SJCRH30 (cell line): Measurements from ENCODE around the gene NOX4. TPM values are rescaled to one million over a fixed set of nuclear protein-coding genes. Genes with fewer than 3 reads are reported as not detected.
A peak's percentile ranks its signal among the peaks of the same experiment; 100 is the strongest.

Experiments used
- DNase-seq, 2 experiments: peaks; one replicate each; pipeline ENCODE4 v3.0.0-alpha.2; 2015 to 2020
- H3K27ac ChIP-seq: fragments of 250-450 bp; sonication (Bioruptor Pico); 2 replicates; pipeline ENCODE4 v1.5.1; 2020; ENCODE audit warnings: mild to moderate bottlenecking, moderate library complexity
- H3K27me3 ChIP-seq: fragments of 250-450 bp; sonication (Bioruptor Pico); 2 replicates; pipeline ENCODE4 v1.5.1; 2020; ENCODE audit warnings: mild to moderate bottlenecking, moderate library complexity
- H3K36me3 ChIP-seq: fragments of 250-450 bp; sonication (Bioruptor Pico); 2 replicates; pipeline ENCODE4 v1.5.1; 2020; ENCODE audit warnings: mild to moderate bottlenecking, moderate library complexity
- H3K4me1 ChIP-seq: fragments of 250-450 bp; sonication (Bioruptor Pico); 2 replicates; pipeline ENCODE4 v1.5.1; 2020; ENCODE audit warnings: mild to moderate bottlenecking, moderate library complexity
- H3K4me3 ChIP-seq: fragments of 250-450 bp; sonication (Bioruptor Pico); 2 replicates; pipeline ENCODE4 v1.5.1; 2020; ENCODE audit warnings: mild to moderate bottlenecking, moderate library complexity
- H3K9me3 ChIP-seq: fragments of 250-450 bp; sonication (Bioruptor Pico); replicated peaks from 2 replicates; pipeline ENCODE4 v1.5.1; 2020; ENCODE audit warnings: mild to moderate bottlenecking, moderate library complexity
- total RNA-seq: library from RNA; depleted of rRNA; stranded (reverse); fragments of >200 nt; shearing (Covaris generic); gene quantifications from 2 replicates; pipeline ENCODE4 v1.2.3, GENCODE V29; 2014

NOX4 gene
- total RNA-seq, 1 experiment from 2014 or later = not detected

DNA sequence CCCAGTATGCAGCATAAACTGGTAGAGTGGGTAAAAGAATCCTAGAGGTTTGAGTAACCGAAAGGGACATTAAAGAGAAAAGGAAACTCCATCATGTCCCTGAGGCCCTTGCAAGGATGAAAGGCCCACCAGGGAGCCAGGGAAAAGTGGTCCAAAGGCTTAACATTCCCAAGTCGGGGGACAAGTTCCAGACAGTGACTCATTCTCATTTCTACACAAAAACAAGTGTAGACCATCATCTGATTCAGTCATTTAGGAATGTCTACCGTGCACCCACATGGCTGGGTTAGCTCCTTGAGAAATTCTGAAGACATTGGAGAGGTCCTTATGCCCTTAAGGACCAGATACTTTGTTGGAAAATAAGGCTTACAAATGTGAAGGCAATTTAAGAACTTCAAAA is 4.8 kb upstream of the NOX4 start:
- Histone ChIP-seq H3K9me3 (no peaks in the 10 kb centered on the region), H3K27me3 (0 out of 2 replicates have a peak, but pooled peaks cover 4% of the 10 kb centered on the region), H3K4me1 (no peaks in the 10 kb centered on the region), H3K27ac (no peak overlapping the region), H3K4me3 (no peak overlapping the region), H3K36me3 (no peaks in the 10 kb centered on the region)
- peak; percentile 2 to 6 for DNase-seq

DNA sequence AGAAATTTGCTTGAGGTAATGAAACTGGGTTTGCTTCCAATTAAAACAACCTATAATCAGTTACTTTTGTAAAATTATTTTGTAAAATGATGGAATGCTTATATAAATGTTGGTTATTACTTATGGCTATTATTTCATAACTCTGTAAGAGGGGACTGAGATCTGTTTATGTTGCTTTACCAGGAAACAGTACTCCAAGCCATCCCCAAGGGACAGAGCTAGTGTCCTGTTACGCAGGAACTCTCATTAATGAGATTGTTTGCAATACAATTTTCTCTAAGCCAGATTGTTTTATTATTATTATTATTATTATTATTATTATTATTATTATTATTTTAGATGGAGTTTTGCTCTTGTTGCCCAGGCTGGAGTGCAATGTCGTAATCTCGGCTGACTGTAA is 2.3 kb upstream of the NOX4 start:
- H3K4me1 ChIP-seq = no peaks in the 10 kb centered on the region
- no peak overlapping the region for H3K27ac ChIP-seq
- no peak for DNase-seq
- 0 out of 2 replicates have a peak, but pooled peaks cover 4% of the 10 kb centered on the region for H3K27me3 ChIP-seq
- H3K36me3 ChIP-seq = no peaks in the 10 kb centered on the region
- H3K9me3 ChIP-seq = no peaks in the 10 kb centered on the region
- no peak overlapping the region for H3K4me3 ChIP-seq

DNA sequence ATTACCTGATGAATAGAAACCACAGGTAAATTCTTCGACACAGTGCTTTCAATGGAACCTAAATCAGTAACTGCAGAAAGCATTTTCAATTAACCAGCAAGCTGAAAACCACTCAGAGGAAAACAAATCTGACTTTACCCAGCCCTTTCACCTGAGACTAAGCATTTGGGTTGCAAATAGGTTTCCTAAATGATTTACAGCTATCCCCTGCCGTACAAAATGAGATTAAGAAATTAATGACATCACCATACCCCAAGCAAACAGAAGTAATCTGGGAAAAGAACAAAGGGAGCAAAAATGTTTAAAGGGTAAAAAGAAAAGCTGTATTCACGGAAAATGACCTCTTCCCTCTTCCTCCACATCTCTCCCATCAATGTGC is 584 bp downstream of the NOX4 start:
- Histone ChIP-seq H3K27ac (no peak overlapping the region), H3K36me3 (no peaks in the 10 kb centered on the region), H3K4me1 (no peaks in the 10 kb centered on the region), H3K27me3 (0 out of 2 replicates have a peak, but pooled peaks cover 4% of the 10 kb centered on the region), H3K9me3 (no peaks in the 10 kb centered on the region), H3K4me3 (no peak overlapping the region)
- no peak for DNase-seq

DNA sequence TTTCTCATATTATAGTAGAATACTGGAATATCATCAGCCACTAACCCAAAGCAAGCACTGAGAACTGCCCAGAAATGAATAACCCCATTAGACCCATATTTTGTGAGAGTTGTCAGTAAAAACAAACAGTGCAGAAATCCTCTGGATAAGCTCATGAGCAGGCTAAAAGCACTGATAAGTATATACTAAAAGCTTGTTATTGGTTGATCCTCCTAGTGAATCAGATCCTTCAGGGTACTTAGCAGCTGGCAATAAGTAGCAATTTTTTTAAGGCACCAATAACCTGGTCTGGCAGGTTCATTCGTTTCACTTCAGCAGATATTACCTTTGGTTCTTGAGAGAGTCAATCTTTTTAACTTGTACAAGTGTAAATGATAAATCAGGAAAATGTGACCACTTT is 1.2 kb downstream of the NOX4 start:
- Histone ChIP-seq H3K27ac (no peak overlapping the region), H3K4me1 (no peaks in the 10 kb centered on the region), H3K27me3 (0 out of 2 replicates have a peak, but pooled peaks cover 4% of the 10 kb centered on the region), H3K9me3 (no peaks in the 10 kb centered on the region), H3K36me3 (no peaks in the 10 kb centered on the region), H3K4me3 (no peak overlapping the region)
- no peak for DNase-seq

- no peak overlapping the region for H3K27ac ChIP-seq
- DNase-seq = no peak
- no peaks in the 10 kb centered on the region for H3K27me3 ChIP-seq
- H3K36me3 ChIP-seq = no peaks in the 10 kb centered on the region
- H3K4me3 ChIP-seq = no peak overlapping the region
- H3K4me1 ChIP-seq = no peaks in the 10 kb centered on the region
- no peaks in the 10 kb centered on the region for H3K9me3 ChIP-seq
These were observed 4.2 kb downstream of the NOX4 start for GRCh38 chr11:89487016-89487415.

DNA sequence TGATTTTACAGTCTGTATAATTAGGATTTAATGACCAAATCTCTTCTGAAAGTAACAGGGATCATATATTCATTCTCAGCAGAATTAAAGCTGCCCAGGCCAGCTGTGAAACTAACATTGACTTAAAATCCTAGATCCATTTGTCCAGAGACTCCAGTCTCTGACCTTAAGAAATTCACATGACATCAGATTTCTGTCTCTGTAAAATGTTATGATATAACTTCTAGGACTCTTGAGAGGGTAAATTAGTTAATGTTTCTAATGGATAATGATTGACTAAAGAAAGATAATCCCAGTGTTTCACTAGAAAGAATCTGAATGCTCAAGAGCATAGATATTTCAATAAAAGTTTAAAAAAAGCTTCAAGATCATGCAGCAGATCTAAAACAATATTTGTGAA is 6.3 kb downstream of the NOX4 start:
- no peak for DNase-seq
- Histone ChIP-seq H3K27me3 (no peaks in the 10 kb centered on the region), H3K36me3 (no peaks in the 10 kb centered on the region), H3K4me3 (no peak overlapping the region), H3K27ac (no peak overlapping the region), H3K9me3 (no peaks in the 10 kb centered on the region), H3K4me1 (no peaks in the 10 kb centered on the region)

GRCh38 chr11:89477175-89477574 is 14.0 kb downstream of the NOX4 start:
- Histone ChIP-seq H3K27me3 (no peaks in the 10 kb centered on the region), H3K27ac (no peak overlapping the region), H3K36me3 (no peaks in the 10 kb centered on the region), H3K9me3 (no peaks in the 10 kb centered on the region), H3K4me3 (no peak overlapping the region), H3K4me1 (no peaks in the 10 kb centered on the region)
- DNase-seq = no peak

- no peak for DNase-seq
- Histone ChIP-seq H3K36me3 (no peaks in the 10 kb centered on the region), H3K4me3 (no peak overlapping the region), H3K27ac (no peak overlapping the region), H3K4me1 (no peaks in the 10 kb centered on the region), H3K27me3 (no peaks in the 10 kb centered on the region), H3K9me3 (no peaks in the 10 kb centered on the region)
These were observed 27.9 kb downstream of the NOX4 start for GRCh38 chr11:89463266-89463780.

DNA sequence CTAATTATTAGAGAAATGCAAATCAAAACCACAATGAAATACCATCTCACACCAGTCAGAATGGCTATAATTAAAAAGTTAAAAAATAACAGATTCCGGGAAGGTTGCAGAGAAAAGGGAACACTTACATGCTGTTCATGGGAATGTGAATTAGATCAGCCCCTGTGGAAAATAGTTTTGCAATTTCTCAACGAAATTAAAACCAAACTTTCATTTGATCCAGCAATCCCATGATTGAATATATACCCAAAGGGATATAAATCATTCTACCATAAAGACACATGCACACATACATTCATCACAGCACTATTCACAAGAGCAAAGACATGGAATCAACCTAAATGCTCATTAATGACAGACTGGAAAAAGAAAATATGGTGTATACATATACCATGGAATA is 32.5 kb downstream of the NOX4 start:
- DNase-seq = no peak
- no peak overlapping the region for H3K27ac ChIP-seq
- H3K36me3 ChIP-seq = no peaks in the 10 kb centered on the region
- no peaks in the 10 kb centered on the region for H3K4me1 ChIP-seq
- no peaks in the 10 kb centered on the region for H3K9me3 ChIP-seq
- H3K4me3 ChIP-seq = no peak overlapping the region
- H3K27me3 ChIP-seq = no peaks in the 10 kb centered on the region

DNA sequence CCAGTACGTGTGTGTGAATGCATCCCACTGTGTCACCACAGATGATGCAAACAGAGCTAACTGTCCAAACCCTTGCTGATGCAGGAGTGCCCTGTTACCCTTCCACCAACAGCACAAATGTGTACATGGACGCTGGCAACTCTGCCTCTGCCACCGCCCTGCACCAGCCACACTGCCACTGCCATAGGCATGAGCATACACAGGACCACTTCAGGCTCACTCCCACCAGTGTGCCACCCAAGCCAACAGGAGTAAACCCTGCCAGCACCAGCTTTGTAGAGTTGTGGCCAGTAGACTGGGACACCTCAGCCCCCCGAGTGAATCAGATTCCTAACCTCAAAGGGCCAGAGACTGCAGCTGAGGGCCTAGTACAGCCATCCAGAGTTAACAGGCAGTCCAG is 34.0 kb downstream of the NOX4 start:
- H3K36me3 ChIP-seq = no peaks in the 10 kb centered on the region
- no peak overlapping the region for H3K4me3 ChIP-seq
- no peak for DNase-seq
- no peaks in the 10 kb centered on the region for H3K9me3 ChIP-seq
- no peaks in the 10 kb centered on the region for H3K27me3 ChIP-seq
- no peak overlapping the region for H3K27ac ChIP-seq
- no peaks in the 10 kb centered on the region for H3K4me1 ChIP-seq

- Histone ChIP-seq H3K4me3 (no peak overlapping the region), H3K27me3 (no peaks in the 10 kb centered on the region), H3K4me1 (no peaks in the 10 kb centered on the region), H3K9me3 (no peaks in the 10 kb centered on the region), H3K27ac (no peak overlapping the region), H3K36me3 (no peaks in the 10 kb centered on the region)
- peak in 1 of 2 experiments; percentile 6 for DNase-seq
These were observed 34.5 kb downstream of the NOX4 start for GRCh38 chr11:89456681-89457080.

GRCh38 chr11:89452780-89453179 is 38.4 kb downstream of the NOX4 start:
- Histone ChIP-seq H3K4me1 (no peaks in the 10 kb centered on the region), H3K27me3 (no peaks in the 10 kb centered on the region), H3K36me3 (no peaks in the 10 kb centered on the region), H3K9me3 (no peaks in the 10 kb centered on the region), H3K27ac (no peak overlapping the region), H3K4me3 (no peak overlapping the region)
- DNase-seq = no peak

DNA sequence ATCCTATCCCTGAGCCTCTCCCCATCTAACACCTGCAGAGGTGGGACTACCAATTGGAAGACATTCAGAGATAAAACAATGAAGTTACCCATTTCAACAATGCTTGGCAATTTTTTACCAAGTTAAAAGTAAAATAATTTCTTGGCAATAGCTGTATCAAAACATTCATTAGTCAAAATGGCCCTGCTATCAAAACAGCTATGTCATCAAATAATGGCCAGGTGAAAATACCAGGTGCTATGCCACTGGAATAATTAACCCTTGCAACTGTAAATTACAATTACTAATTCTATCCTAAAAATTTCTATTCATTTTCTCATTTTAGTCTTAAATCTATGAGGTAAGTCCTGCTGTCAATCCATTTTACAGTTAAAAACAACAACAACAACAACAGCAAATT is 43.3 kb downstream of the NOX4 start:
- Histone ChIP-seq H3K27ac (no peak overlapping the region), H3K9me3 (no peaks in the 10 kb centered on the region), H3K4me1 (no peaks in the 10 kb centered on the region), H3K4me3 (no peak overlapping the region), H3K36me3 (no peaks in the 10 kb centered on the region), H3K27me3 (no peaks in the 10 kb centered on the region)
- no peak for DNase-seq

DNA sequence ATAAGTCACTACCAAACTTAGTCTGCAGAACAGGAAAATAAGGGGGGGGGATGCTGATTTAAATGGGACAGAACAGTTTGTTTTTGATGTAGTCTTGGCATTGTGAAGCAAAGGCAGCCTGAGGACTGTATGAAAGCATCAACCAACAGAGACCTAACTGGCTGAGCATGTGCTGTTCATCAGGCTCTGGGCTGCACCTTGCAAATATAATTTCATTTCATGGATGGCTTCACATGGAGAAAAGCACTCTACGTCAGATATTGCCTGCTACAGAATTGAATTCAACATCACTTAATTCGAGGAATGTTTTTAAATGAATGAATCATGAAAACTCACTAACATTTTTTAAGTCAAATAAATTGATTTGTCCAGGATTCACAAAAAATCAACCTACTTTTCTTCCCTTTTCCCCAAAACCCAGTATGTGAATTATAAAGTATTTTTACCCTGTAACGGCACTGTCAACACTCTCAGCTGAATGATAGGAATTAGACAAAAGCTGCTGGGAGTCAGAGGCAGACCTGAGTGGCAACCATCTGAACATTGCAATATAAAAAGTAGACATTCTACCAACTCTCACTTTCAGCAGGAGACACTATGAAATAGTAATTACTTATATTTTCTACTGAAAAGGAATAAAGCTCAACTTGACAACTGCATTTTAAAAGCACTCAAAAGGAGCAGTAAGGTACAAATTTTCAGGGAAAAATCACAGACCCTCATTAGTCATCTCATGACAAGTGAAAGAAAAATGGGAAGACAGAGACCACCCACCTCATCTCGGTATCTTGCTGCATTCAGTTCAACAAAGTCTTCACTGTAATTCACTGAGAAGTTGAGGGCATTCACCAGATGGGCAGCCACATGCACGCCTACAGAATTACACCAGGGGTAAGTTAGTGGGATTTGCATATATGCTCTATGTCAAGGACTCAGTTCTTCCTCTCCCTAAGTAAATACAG is 47.5 kb downstream of the NOX4 start:
- Histone ChIP-seq H3K4me1 (no peaks in the 10 kb centered on the region), H3K9me3 (no peaks in the 10 kb centered on the region), H3K27me3 (no peaks in the 10 kb centered on the region), H3K4me3 (no peak overlapping the region), H3K36me3 (no peaks in the 10 kb centered on the region), H3K27ac (no peak overlapping the region)
- no peak for DNase-seq

DNA sequence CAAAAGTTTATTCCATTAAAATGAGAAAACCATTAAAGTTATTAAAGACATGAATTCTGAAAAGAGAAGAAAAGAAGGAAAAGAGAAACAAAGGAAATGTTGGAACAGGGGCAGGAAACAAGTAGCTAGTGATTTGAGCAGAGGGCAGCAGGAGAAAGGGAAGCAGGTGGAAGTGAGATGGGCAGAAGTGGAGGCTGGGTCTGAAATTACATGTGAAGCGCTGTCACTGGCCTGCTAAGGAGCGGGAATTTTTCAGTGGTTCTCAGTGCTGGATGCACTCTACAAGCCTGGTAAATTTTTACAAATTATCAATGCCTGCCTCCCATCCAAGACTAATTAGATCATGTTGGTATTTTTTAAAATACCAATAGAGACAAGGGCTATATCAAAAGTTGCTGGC is 48.4 kb downstream of the NOX4 start:
- H3K4me1 ChIP-seq = no peaks in the 10 kb centered on the region
- H3K9me3 ChIP-seq = no peaks in the 10 kb centered on the region
- H3K27ac ChIP-seq = no peak overlapping the region
- no peaks in the 10 kb centered on the region for H3K36me3 ChIP-seq
- H3K27me3 ChIP-seq = no peaks in the 10 kb centered on the region
- no peak overlapping the region for H3K4me3 ChIP-seq
- no peak for DNase-seq

DNA sequence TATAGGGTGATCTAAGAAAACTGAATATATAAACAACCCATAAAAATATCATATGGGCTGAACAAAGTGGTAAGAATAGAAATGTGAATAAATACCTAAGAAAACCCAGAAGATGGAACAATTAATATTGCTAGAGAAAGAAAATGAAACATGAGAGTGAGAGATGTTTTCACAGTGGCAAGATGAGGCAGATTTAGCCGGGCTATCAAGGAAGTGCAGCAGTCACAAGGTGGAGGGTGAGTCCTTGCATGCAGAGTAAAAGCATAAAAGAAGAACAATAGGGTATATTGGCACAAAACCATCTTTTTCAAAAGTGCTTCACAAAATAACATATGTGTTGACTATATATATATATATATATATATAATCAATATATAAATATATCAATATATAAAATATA is 49.6 kb downstream of the NOX4 start:
- no peak for DNase-seq
- Histone ChIP-seq H3K27ac (no peak overlapping the region), H3K4me1 (no peaks in the 10 kb centered on the region), H3K9me3 (no peaks in the 10 kb centered on the region), H3K27me3 (no peaks in the 10 kb centered on the region), H3K4me3 (no peak overlapping the region), H3K36me3 (no peaks in the 10 kb centered on the region)
